Measurements from ENCODE around the gene IFT22. TPM values are rescaled to one million over a fixed set of nuclear protein-coding genes. Genes with fewer than 3 reads are reported as not detected.

IFT22 gene
- total and polyA plus RNA-seq, 10 donors, result 5.5 to 11.0 (median 6.8) TPM

GRCh38 chr7:101273206-101273605, 48.4 kb downstream of the IFT22 start:
- Histone ChIP-seq H3K27ac (no peak overlapping the region), H3K9me3 (no peaks in the 10 kb centered on the region), H3K4me1 (no peaks in the 10 kb centered on the region), H3K4me3 (no peak overlapping the region), H3K36me3 (no peaks in the 10 kb centered on the region), H3K27me3 (replicated peaks in 1 of 7) (peaks cover 0 to 14% (median 0%) of the 10 kb centered on the region in 7 donors)
- WGBS, 5 donors, result 64 to 78% (median 77%) methylated on average over 4 of the region's 4 CpGs
- no peak for TF ChIP-seq POLR2A (IDR thresholded peaks at IDR 0.05)
- no peak for TF ChIP-seq POLR2AphosphoS5 (IDR thresholded peaks at IDR 0.05)
- no peak for TF ChIP-seq CTCF (IDR thresholded peaks at IDR 0.05 in 8 of 11, conservative IDR thresholded peaks at IDR 0.05 in 3 of 11)
- no peak for DNase-seq
- intact Hi-C loops (cut with DNase I; ENCODE audit: low total_unique reads), result no loop called here

GRCh38 chr7:101271021-101271420, 50.6 kb downstream of the IFT22 start:
- Histone ChIP-seq H3K36me3 (no peaks in the 10 kb centered on the region), H3K27me3 (replicated peaks in 1 of 7) (peaks cover 0 to 11% (median 0%) of the 10 kb centered on the region in 7 donors), H3K9me3 (no peaks in the 10 kb centered on the region), H3K4me1 (no peaks in the 10 kb centered on the region), H3K4me3 (no peak overlapping the region), H3K27ac (no peak overlapping the region)
- no peak for TF ChIP-seq POLR2A (IDR thresholded peaks at IDR 0.05)
- no peak for TF ChIP-seq CTCF (IDR thresholded peaks at IDR 0.05 in 8 of 11, conservative IDR thresholded peaks at IDR 0.05 in 3 of 11)
- TF ChIP-seq POLR2AphosphoS5 (IDR thresholded peaks at IDR 0.05), result no peak
- intact Hi-C loops (cut with DNase I; ENCODE audit: low total_unique reads), result no loop called here
- DNase-seq, result no peak
- 70 to 84% (median 74%) methylated on average over 5 of the region's 5 CpGs for WGBS, 5 donors

GRCh38 chr7:101269664-101270063, 51.9 kb downstream of the IFT22 start:
- no peak for TF ChIP-seq POLR2A (IDR thresholded peaks at IDR 0.05)
- TF ChIP-seq CTCF (IDR thresholded peaks at IDR 0.05 in 8 of 11, conservative IDR thresholded peaks at IDR 0.05 in 3 of 11), result no peak
- no peak for TF ChIP-seq POLR2AphosphoS5 (IDR thresholded peaks at IDR 0.05)
- intact Hi-C loops (cut with DNase I; ENCODE audit: low total_unique reads), result no loop called here
- no peak overlapping the region for H3K27ac ChIP-seq
- WGBS, 5 donors, result 86 to 92% (median 91%) methylated on average over 21 of the region's 21 CpGs
- no peaks in the 10 kb centered on the region for H3K9me3 ChIP-seq
- no peak for DNase-seq
- peaks cover 0 to 14% (median 0%) of the 10 kb centered on the region in 7 donors for H3K27me3 ChIP-seq (replicated peaks in 1 of 7)
- no peak overlapping the region for H3K4me3 ChIP-seq
- H3K4me1 ChIP-seq, result no peaks in the 10 kb centered on the region
- H3K36me3 ChIP-seq, result no peaks in the 10 kb centered on the region

GRCh38 chr7:101265622-101266516, 55.7 kb downstream of the IFT22 start:
- DNase-seq, result no peak
- no peak overlapping the region for H3K4me3 ChIP-seq
- H3K4me1 ChIP-seq, result no peaks in the 10 kb centered on the region
- H3K9me3 ChIP-seq, result no peaks in the 10 kb centered on the region
- H3K36me3 ChIP-seq, result no peaks in the 10 kb centered on the region
- TF ChIP-seq CTCF (IDR thresholded peaks at IDR 0.05 in 8 of 11, conservative IDR thresholded peaks at IDR 0.05 in 3 of 11), result no peak
- no peak for TF ChIP-seq POLR2A (IDR thresholded peaks at IDR 0.05)
- TF ChIP-seq POLR2AphosphoS5 (IDR thresholded peaks at IDR 0.05), result no peak
- WGBS, 5 donors, result 56 to 73% (median 62%) methylated on average over 17 of the region's 17 CpGs
- no peak overlapping the region for H3K27ac ChIP-seq
- peaks cover 0 to 22% (median 0%) of the 10 kb centered on the region in 7 donors for H3K27me3 ChIP-seq (replicated peaks in 1 of 7)
- intact Hi-C loops (cut with DNase I; ENCODE audit: low total_unique reads), result no loop called here

Data from spleen (tissue), 11 donors.